Measurements from ENCODE around the gene ETV5.

The ETV5 gene

DNA sequence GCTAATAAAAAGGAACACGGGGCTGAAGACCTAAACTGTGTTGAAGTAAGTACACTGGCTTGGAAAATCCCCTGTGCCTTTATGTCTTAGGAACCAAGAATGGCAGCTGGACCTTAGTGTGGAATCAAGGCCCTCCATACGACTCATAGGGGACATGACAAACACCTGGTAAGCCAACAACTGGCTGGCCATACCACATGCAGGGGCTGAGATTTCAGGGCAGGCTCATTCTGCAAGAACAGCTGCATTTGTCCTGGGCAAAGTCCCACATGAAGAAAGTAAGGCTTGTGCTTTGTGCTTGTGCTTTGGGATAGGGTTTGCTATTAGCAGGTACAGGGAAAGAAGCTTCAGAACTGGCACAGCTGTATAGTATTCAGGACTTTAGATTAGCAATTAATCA is 18.0 kb downstream of the ETV5 start:
- no peak for DNase-seq (ENCODE audit: low read depth)
- H3K4me3 ChIP-seq (ENCODE audit: low read depth, low read length): no peak overlapping the region
- TF ChIP-seq, protein P1, sequence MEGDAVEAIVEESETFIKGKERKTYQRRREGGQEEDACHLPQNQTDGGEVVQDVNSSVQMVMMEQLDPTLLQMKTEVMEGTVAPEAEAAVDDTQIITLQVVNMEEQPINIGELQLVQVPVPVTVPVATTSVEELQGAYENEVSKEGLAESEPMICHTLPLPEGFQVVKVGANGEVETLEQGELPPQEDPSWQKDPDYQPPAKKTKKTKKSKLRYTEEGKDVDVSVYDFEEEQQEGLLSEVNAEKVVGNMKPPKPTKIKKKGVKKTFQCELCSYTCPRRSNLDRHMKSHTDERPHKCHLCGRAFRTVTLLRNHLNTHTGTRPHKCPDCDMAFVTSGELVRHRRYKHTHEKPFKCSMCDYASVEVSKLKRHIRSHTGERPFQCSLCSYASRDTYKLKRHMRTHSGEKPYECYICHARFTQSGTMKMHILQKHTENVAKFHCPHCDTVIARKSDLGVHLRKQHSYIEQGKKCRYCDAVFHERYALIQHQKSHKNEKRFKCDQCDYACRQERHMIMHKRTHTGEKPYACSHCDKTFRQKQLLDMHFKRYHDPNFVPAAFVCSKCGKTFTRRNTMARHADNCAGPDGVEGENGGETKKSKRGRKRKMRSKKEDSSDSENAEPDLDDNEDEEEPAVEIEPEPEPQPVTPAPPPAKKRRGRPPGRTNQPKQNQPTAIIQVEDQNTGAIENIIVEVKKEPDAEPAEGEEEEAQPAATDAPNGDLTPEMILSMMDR (IDR thresholded peaks at IDR 0.05; ENCODE audit: insufficient read depth, low read depth, low read length, missing control alignments): no peak

DNA sequence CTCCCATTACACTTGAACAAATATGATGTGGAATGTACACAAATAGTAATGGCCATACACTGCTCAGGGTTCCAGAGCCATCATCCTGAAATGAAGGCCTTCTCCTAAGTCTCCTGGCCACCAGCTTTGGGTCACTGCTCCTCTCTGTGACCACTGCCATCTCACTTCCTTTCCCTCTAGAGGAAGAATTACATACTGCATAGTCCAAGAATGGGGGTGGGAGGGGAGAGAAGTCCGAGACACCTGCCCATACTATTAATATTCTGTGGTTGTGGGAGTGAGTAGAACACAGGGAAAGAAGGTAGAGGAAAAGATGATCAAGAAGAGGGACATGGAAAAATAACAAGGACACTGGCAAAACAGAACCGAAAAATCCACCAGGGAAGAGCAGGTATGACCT is 20.6 kb downstream of the ETV5 start:
- no peak overlapping the region for H3K4me3 ChIP-seq (ENCODE audit: low read depth, low read length)
- TF ChIP-seq, protein P1 (IDR thresholded peaks at IDR 0.05; ENCODE audit: insufficient read depth, low read depth, low read length, missing control alignments): no peak
- DNase-seq (ENCODE audit: low read depth): no peak

DNA sequence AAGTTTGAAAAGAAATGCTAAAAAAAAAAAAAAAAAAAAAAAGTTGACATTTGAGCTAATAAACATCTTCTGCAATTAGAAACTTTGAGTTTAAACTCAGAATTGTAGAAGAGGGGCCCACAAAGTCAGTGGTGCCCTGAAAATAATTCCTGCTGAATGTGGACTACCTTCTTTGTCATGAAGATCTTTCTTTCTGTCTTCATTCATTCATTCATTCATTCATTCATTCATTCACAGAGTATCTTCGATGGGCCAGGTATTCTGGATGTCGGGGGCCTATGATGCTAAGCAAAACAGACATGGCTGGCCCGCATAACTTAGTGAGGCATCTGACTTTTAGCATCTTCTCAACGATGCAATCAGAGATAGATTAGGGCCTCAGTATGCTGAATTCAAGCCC is 24.6 kb downstream of the ETV5 start:
- no peak overlapping the region for H3K4me3 ChIP-seq (ENCODE audit: low read depth, low read length)
- no peak for DNase-seq (ENCODE audit: low read depth)
- TF ChIP-seq, protein P1 (IDR thresholded peaks at IDR 0.05; ENCODE audit: insufficient read depth, low read depth, low read length, missing control alignments): no peak

DNA sequence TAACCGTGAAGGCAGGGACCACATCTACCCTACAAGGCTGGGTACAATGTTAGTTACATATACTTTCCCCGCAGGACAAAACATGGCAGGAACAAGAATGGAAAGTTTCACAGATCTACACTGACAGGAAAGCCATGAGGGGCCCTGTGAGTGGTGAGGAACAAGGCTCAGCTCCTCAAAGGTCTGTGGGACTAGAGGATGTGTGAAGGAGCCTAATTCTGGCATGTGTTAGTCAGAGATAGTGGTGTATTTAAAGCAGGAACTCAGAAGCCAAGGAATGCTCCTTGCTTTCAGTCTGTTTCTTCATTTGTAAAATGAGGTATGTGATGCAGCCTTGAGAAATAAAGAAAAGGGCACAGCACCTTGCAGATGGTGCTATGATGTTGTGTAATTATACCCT is 25.1 kb downstream of the ETV5 start:
- TF ChIP-seq, protein P1 (IDR thresholded peaks at IDR 0.05; ENCODE audit: insufficient read depth, low read depth, low read length, missing control alignments): no peak
- no peak for DNase-seq (ENCODE audit: low read depth)
- no peak overlapping the region for H3K4me3 ChIP-seq (ENCODE audit: low read depth, low read length)

DNA sequence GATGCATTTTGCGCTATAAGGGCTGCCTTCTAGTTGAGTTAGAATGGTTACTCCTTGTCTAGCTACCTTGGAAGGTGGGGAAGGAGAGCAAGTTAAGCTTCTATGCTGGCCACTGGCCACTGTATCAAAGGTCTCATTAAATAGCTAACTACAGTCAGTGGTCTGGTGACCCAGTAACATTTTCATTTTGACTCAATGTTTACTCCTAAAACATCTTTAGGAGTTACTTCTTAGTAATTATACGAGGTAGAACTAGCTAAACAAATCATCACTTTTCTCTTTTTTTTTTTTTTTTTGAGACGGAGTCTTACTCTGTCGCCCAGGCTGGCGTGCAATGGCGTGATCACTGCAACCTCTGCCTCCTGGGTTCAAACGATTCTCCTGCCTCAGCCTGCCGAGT is 26.7 kb downstream of the ETV5 start:
- TF ChIP-seq, protein P1 (IDR thresholded peaks at IDR 0.05; ENCODE audit: insufficient read depth, low read depth, low read length, missing control alignments): no peak
- no peak for DNase-seq (ENCODE audit: low read depth)

DNA sequence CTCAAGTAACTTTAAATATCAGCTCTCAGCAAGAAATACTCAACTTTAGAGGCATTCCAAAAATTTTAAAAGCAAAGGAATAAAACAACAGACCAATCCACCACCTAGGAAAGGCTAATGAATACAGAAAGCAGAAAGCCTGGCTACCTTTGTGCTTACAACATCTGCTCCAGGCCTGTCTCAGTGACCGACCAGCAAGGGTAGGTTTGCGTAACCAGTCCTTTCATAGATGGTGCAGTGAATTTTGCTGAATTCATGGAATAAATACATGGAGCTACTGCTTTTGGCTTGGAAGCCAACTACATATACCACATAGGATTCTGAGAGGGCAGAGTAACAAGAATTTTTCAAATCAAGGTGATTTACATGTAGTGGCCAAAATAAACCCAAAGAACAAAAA is 27.2 kb downstream of the ETV5 start:
- TF ChIP-seq, protein P1 (IDR thresholded peaks at IDR 0.05; ENCODE audit: insufficient read depth, low read depth, low read length, missing control alignments): no peak
- DNase-seq (ENCODE audit: low read depth): no peak
- no peak overlapping the region for H3K4me3 ChIP-seq (ENCODE audit: low read depth, low read length)

More for the DNA sequence above, 26.7 kb downstream of the ETV5 start:
- no peak overlapping the region for H3K4me3 ChIP-seq (ENCODE audit: low read depth, low read length)

DNA sequence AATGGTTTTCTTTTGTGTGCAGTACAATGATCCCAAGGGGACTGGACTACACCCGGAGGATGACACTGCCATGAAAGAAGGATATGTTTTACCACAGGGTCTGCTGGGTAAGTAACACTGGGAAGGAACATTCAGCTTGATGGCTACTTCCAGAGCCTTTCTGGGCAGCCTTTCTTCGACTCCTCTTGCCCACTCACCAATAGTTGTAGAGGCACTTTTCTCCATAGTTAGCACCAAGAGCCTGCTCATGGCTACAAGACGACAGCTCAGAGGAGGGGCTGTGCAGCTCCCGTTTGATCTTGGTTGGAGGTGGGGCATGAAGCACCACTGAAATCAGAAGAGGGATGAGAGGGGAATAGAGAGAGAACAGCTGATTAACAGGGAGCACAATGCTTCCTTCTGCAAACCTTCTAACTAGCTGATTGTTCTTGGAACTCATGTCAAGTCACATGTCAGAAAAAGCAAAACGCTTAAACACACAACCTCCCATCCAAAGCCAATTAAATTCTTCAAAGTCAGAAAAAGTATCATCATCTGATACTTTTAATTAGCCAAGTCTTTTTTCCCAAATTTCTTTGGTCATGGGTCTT is 27.9 kb downstream of the ETV5 start:
- TF ChIP-seq, protein P1 (IDR thresholded peaks at IDR 0.05; ENCODE audit: insufficient read depth, low read depth, low read length, missing control alignments): no peak
- no peak overlapping the region for H3K4me3 ChIP-seq (ENCODE audit: low read depth, low read length)
- no peak for DNase-seq (ENCODE audit: low read depth)
